HEK293 (cell line): ENCODE data around the gene UHRF2.

ENCODE experiments used
- PRDM2 ChIP-seq: fragments of 450-650 bp; formaldehyde crosslinking; IDR thresholded peaks from 2 replicates; pipeline ENCODE4 v1.5.1; 2016; ENCODE audit warnings: missing biosample characterization, missing genetic modification characterization, borderline replicate concordance
- ZNF121 ChIP-seq: fragments of 450-650 bp; formaldehyde crosslinking; IDR thresholded peaks from 2 replicates; pipeline ENCODE4 v1.5.1; 2016; ENCODE audit warnings: missing biosample characterization, missing genetic modification characterization
- ZNF266 ChIP-seq: fragments of 450-650 bp; formaldehyde crosslinking; IDR thresholded peaks from 2 replicates; pipeline ENCODE4 v1.5.1; 2016; ENCODE audit warnings: missing biosample characterization, missing genetic modification characterization, low read depth
- ZNF776 ChIP-seq: fragments of 450-650 bp; formaldehyde crosslinking; IDR thresholded peaks from 2 replicates; pipeline ENCODE4 v1.5.0; 2017; ENCODE audit warnings: missing biosample characterization, missing genetic modification characterization, borderline replicate concordance
- TF ChIP-seq, protein P1 (sequence below): fragments of 450-650 bp; formaldehyde crosslinking; IDR thresholded peaks from 2 replicates; pipeline ENCODE4 v1.5.1; 2016; ENCODE audit warnings: missing biosample characterization, missing genetic modification characterization
- TF ChIP-seq, protein P2 (sequence below): fragments of 450-650 bp; formaldehyde crosslinking; IDR thresholded peaks from 2 replicates; pipeline ENCODE4 v1.5.1; 2016; ENCODE audit warnings: missing biosample characterization, missing genetic modification characterization

DNA sequence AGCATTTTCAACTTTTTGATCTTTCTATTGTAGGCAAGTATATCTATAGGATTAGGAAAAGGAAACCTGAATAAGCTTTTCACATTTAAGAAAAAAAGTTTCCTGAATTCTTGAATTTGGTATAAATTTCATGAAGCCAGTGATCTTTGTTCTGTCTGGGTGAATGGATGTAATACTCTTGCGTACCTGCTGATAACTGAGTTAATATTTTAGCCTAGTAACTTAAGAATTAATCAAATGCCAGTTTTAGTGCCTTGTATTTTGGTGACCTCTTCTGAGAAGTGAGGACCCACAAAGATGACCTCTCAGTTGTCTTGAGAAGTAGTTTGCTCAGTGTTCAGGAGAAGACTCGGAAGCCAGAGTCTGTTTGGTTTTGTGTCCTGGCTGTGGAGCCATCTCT, 77.9 kb downstream of the UHRF2 start:
- TF ChIP-seq ZNF121 (no peak), PRDM2 (tag by site-specific recombination) (no peak), ZNF776 (tag by site-specific recombination) (no peak), ZNF266 (tag by site-specific recombination) (no peak)
- TF ChIP-seq, protein P1, sequence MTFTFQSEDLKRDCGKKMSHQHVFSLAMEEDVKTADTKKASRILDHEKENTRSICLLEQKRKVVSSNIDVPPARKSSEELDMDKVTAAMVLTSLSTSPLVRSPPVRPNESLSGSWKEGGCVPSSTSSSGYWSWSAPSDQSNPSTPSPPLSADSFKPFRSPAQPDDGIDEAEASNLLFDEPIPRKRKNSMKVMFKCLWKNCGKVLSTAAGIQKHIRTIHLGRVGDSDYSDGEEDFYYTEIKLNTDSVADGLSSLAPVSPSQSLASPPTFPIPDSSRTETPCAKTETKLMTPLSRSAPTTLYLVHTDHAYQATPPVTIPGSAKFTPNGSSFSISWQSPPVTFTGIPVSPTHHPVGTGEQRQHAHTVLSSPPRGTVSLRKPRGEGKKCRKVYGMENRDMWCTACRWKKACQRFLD (tag by site-specific recombination), result no peak
- TF ChIP-seq, protein P2, sequence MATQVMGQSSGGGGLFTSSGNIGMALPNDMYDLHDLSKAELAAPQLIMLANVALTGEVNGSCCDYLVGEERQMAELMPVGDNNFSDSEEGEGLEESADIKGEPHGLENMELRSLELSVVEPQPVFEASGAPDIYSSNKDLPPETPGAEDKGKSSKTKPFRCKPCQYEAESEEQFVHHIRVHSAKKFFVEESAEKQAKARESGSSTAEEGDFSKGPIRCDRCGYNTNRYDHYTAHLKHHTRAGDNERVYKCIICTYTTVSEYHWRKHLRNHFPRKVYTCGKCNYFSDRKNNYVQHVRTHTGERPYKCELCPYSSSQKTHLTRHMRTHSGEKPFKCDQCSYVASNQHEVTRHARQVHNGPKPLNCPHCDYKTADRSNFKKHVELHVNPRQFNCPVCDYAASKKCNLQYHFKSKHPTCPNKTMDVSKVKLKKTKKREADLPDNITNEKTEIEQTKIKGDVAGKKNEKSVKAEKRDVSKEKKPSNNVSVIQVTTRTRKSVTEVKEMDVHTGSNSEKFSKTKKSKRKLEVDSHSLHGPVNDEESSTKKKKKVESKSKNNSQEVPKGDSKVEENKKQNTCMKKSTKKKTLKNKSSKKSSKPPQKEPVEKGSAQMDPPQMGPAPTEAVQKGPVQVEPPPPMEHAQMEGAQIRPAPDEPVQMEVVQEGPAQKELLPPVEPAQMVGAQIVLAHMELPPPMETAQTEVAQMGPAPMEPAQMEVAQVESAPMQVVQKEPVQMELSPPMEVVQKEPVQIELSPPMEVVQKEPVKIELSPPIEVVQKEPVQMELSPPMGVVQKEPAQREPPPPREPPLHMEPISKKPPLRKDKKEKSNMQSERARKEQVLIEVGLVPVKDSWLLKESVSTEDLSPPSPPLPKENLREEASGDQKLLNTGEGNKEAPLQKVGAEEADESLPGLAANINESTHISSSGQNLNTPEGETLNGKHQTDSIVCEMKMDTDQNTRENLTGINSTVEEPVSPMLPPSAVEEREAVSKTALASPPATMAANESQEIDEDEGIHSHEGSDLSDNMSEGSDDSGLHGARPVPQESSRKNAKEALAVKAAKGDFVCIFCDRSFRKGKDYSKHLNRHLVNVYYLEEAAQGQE (tag by site-specific recombination), result no peak
